B cell (primary cell): ENCODE data around the gene NRXN2. TPM values are rescaled to one million over a fixed set of nuclear protein-coding genes. Genes with fewer than 3 reads are reported as not detected.

Source experiments
- ATAC-seq: fragments of 200-7000 bp; cut with Tn5 transposase; one replicate; pipeline ENCODE4 v1.10.0; 2021; ENCODE audit warnings: low read depth, mild to moderate bottlenecking, moderate number of reproducible peaks, moderate library complexity
- CTCF ChIA-PET: fragments of 350-600 bp; sonication (Branson Sonifier 250); formaldehyde crosslinking; loops from one replicate; lab custom pipeline; 2021; ENCODE audit warnings: antibody characterized with exemption, inconsistent platforms; lab: Charles Lee
- POLR2A ChIA-PET: fragments of 350-600 bp; sonication (Branson Sonifier 250); formaldehyde crosslinking; loops from one replicate; lab custom pipeline; 2021; ENCODE audit warnings: antibody characterized with exemption; lab: Charles Lee
- DNase-seq: peaks from one replicate; pipeline ENCODE4 v3.0.0; 2013
- H2AFZ ChIP-seq: 2 replicates; pipeline ENCODE4 v1.6.1; 2012; ENCODE audit warnings: mild to moderate bottlenecking, low read depth, low read length; ENCODE audit not compliant: insufficient read depth, poor library complexity, severe bottlenecking
- H3K27ac ChIP-seq, 2 donors: 1 replicate in 1 of 2; 2 replicates in 1 of 2; pipeline ENCODE4 v1.5.1; 2012 to 2013; ENCODE audit warnings: low read length in 2 of 2, mild to moderate bottlenecking in 2 of 2, moderate library complexity in 1 of 2
- H3K27me3 ChIP-seq, 4 experiments: fragments of 200-600 bp in 1 of 4; sonication (generic) in 1 of 4; replicated peaks in 1 of 4; 1 replicate in 2 of 4; 2 replicates in 2 of 4; pipeline versions ENCODE4 v1.6.1 to v1.7.0; 2013 to 2016; ENCODE audit warnings: low read length in 3 of 4, mild to moderate bottlenecking in 2 of 4, mixed read lengths in 1 of 4, moderate library complexity in 1 of 4; ENCODE audit not compliant: insufficient read depth in 4 of 4, control insufficient read depth in 3 of 4; ENCODE audit errors: control extremely low read depth in 1 of 4
- H3K36me3 ChIP-seq, 2 experiments: replicated peaks in 1 of 2; 1 replicate in 1 of 2; 2 replicates in 1 of 2; pipeline versions ENCODE4 v1.6.1 to v1.7.1; 2013; ENCODE audit warnings: low read length in 1 of 2; ENCODE audit not compliant: insufficient read depth in 2 of 2, control insufficient read depth in 1 of 2; ENCODE audit errors: control extremely low read depth in 1 of 2, extremely low read depth in 1 of 2
- H3K4me1 ChIP-seq, 2 donors: fragments of 200-600 bp in 1 of 2; sonication (generic) in 1 of 2; 1 replicate in 1 of 2; 2 replicates in 1 of 2; pipeline versions ENCODE4 v1.5.1 to v1.6.1; 2013 to 2017; ENCODE audit warnings: low read length in 2 of 2; ENCODE audit not compliant: control insufficient read depth in 2 of 2, insufficient read depth in 2 of 2
- H3K4me2 ChIP-seq: replicated peaks from 2 replicates; pipeline ENCODE3; 2012; ENCODE audit warnings: mild to moderate bottlenecking, low read depth, low read length; ENCODE audit not compliant: poor library complexity, severe bottlenecking
- H3K4me3 ChIP-seq, 5 experiments: fragments of 200-600 bp in 1 of 5; sonication (generic) in 1 of 5; 1 replicate in 3 of 5; 2 replicates in 2 of 5; pipeline versions ENCODE4 v1.5.1 to v1.7.0; 2011 to 2016; ENCODE audit warnings: low read length in 4 of 5, mild to moderate bottlenecking in 4 of 5, low read depth in 2 of 5, control low read depth in 1 of 5, moderate library complexity in 1 of 5; ENCODE audit not compliant: insufficient read depth in 1 of 5; ENCODE audit errors: control extremely low read depth in 1 of 5, extremely low read depth in 1 of 5
- H3K79me2 ChIP-seq: fragments of 200-600 bp; sonication (generic); one replicate; pipeline ENCODE4 v1.6.0; 2016; ENCODE audit warnings: low read length; ENCODE audit not compliant: control insufficient read depth, insufficient read depth
- H3K9ac ChIP-seq: fragments of 200-600 bp; sonication (generic); 2 replicates; pipeline ENCODE4 v1.6.1; 2017; ENCODE audit warnings: mild to moderate bottlenecking, low read length, moderate library complexity
- H3K9me3 ChIP-seq, 3 donors: one replicate each; pipeline versions ENCODE4 v1.6.1 to v1.7.1; 2013; ENCODE audit warnings: low read length in 2 of 3; ENCODE audit not compliant: control insufficient read depth in 2 of 3, insufficient read depth in 1 of 3; ENCODE audit errors: control extremely low read depth in 1 of 3
- H4K20me1 ChIP-seq: 2 replicates; pipeline ENCODE4 v1.6.0; 2012; ENCODE audit warnings: mild to moderate bottlenecking, low read length; ENCODE audit not compliant: insufficient read depth, control insufficient read depth, poor library complexity, severe bottlenecking
- H3K27ac Mint-ChIP-seq: one replicate; pipeline ENCODE4 v1.8.0; 2021; ENCODE audit warnings: mixed read lengths
- H3K27me3 Mint-ChIP-seq: one replicate; pipeline ENCODE4 v1.8.0; 2021; ENCODE audit warnings: mixed read lengths
- H3K4me1 Mint-ChIP-seq: one replicate; pipeline ENCODE4 v1.8.0; 2021; ENCODE audit warnings: mixed read lengths
- H3K4me3 Mint-ChIP-seq: one replicate; pipeline ENCODE4 v1.8.0; 2021; ENCODE audit warnings: mixed read lengths
- H3K9me3 Mint-ChIP-seq: one replicate; pipeline ENCODE4 v1.8.0; 2022; ENCODE audit warnings: mixed read lengths; ENCODE audit not compliant: insufficient read depth
- CTCF ChIP-seq: fragments of 200-600 bp; IDR thresholded peaks from one replicate; pipeline ENCODE4 v1.8.0; 2022; ENCODE audit warnings: antibody characterized with exemption, mild to moderate bottlenecking
- EZH2 ChIP-seq: IDR thresholded peaks from 2 replicates; pipeline ENCODE4 v1.6.1; 2012; ENCODE audit warnings: borderline replicate concordance, low read depth, mild to moderate bottlenecking, moderate library complexity, low read length; ENCODE audit not compliant: insufficient read depth, poor library complexity, severe bottlenecking
- WGBS: methylation state at CpG from one replicate; pipeline ENCODE4 v1.1.5; 2013; ENCODE audit warnings: missing lambda C conversion rate; ENCODE audit not compliant: insufficient coverage; 5-methylcytosine and 5-hydroxymethylcytosine counted together
- intact Hi-C: fragments of 100-400 bp; cut with micrococcal nuclease; formaldehyde crosslinking; loops from one replicate; pipeline ENCODE4 v1.10.0; 2022
- polyA plus RNA-seq: library from polyadenylated mRNA; depleted of rRNA; stranded (reverse); fragments of >200 nt; gene quantifications from 2 replicates; pipeline ENCODE4 v1.2.3, GENCODE V29; 2012
- total RNA-seq, 2 donors: library from RNA; stranded (reverse); fragments of 120-200 nt in 1 of 2; gene quantifications; 1 replicate in 1 of 2; 2 replicates in 1 of 2; pipeline versions ENCODE4 v1.2.3 to v1.2.4, GENCODE V29; 2013 to 2022

The NRXN2 gene
- total and polyA plus RNA-seq, 2 donors (not counting 1 experiment from before 2014, with no cell fraction given) = 0.01 to 0.52 TPM

- Mint-ChIP-seq H3K4me3 (no peak overlapping the region), H3K27ac (no peak overlapping the region), H3K4me1 (peaks cover 7% of the 10 kb centered on the region), H3K9me3 (no peaks in the 10 kb centered on the region), H3K27me3 (peaks cover 11% of the 10 kb centered on the region)
- DNase-seq (no peak), ATAC-seq (no peak)
- Histone ChIP-seq H3K79me2 (no peaks in the 10 kb centered on the region), H3K4me3 (no peak overlapping the region), H3K27ac (no peak overlapping the region), H3K9ac (no peak overlapping the region), H3K4me2 (no peak overlapping the region), H3K36me3 (no peaks in the 10 kb centered on the region), H3K4me1 (peaks cover 10 to 15% of the 10 kb centered on the region in 2 donors), H2AFZ (no peak overlapping the region), H3K27me3 (no peaks in the 10 kb centered on the region), H3K9me3 (no peaks in the 10 kb centered on the region), H4K20me1 (no peaks in the 10 kb centered on the region)
- intact Hi-C loops = no loop called here
- ChIA-PET CTCF (no interaction called here), POLR2A (no interaction called here)
- 90% methylated on average over 16 of the region's 19 CpGs for WGBS
- TF ChIP-seq EZH2 (no peak), CTCF (no peak)
Observed at GRCh38 chr11:64559351-64560138, 163.5 kb downstream of the NRXN2 start.

GRCh38 chr11:64558869-64559268 lies 164.1 kb downstream of the NRXN2 start:
- 91% methylated on average over 9 of the region's 9 CpGs for WGBS
- Mint-ChIP-seq H3K27me3 (peaks cover 11% of the 10 kb centered on the region), H3K4me3 (no peak overlapping the region), H3K4me1 (peaks cover 7% of the 10 kb centered on the region), H3K9me3 (no peaks in the 10 kb centered on the region), H3K27ac (no peak overlapping the region)
- H3K9me3 ChIP-seq = no peaks in the 10 kb centered on the region
- ATAC-seq = no peak
- no peaks in the 10 kb centered on the region for H3K27me3 ChIP-seq
- H4K20me1 ChIP-seq = no peaks in the 10 kb centered on the region
- DNase-seq = no peak
- no peak overlapping the region for H3K9ac ChIP-seq
- TF ChIP-seq EZH2 (no peak), CTCF (no peak)
- intact Hi-C loops = no loop called here
- CTCF ChIA-PET = interaction anchor here (1.3 kb wide), 1 partner anchor 93 kb away, joined by 3 read pairs; no protein-coding TSS in a partner anchor
- peaks cover 12 to 19% of the 10 kb centered on the region in 2 donors for H3K4me1 ChIP-seq
- no peak overlapping the region for H3K4me3 ChIP-seq
- no peak overlapping the region for H3K27ac ChIP-seq
- H3K36me3 ChIP-seq = no peaks in the 10 kb centered on the region
- no peak overlapping the region for H2AFZ ChIP-seq
- no peaks in the 10 kb centered on the region for H3K79me2 ChIP-seq
- H3K4me2 ChIP-seq = no peak overlapping the region
- POLR2A ChIA-PET = no interaction called here
